NCI-H1694 (cell line): ENCODE measurements around the gene EVC2.

Experiments
- DNase-seq: peaks from one replicate; lab custom pipeline; 2025; lab: John Stamatoyannopoulos, UW

Gene EVC2

DNA sequence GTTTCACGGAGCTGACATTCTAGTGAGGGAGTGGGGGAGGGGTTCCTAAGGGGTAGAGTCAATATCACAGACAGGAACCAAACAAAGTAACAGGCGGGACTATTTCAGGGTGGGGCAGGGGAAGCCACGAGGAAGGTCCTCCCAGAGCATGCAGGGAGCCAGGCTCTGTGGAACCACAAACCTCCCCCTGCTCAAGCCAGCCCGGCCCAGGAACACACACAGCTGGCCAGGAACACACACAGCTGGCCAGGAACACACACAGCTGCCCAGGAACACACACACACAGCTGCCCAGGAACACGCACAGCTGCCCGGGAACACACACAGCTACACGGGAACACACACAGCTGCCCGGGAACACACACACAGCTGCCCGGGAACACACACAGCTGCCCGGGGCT lies 24.8 kb downstream of the EVC2 start:
- DNase-seq = no peak

DNA sequence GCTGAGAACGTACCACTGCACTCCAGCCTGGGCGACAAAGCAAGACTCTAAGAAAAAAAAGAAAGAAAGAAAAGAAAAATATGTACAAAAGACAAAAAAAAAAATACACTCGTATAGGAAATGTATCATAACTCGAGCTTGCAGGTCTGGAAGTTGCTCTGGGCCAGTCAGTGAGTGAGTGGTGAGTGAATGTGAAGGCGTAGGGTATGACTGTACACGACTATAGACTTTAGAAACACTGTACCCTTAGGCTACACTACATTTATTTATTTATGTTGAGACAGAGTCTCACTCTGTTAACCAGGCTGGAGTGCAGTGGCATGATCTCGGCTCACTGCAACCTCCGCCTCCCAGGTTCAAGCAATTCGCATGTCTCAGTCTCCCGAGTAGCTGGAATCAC lies 29.4 kb downstream of the EVC2 start:
- no peak for DNase-seq

DNA sequence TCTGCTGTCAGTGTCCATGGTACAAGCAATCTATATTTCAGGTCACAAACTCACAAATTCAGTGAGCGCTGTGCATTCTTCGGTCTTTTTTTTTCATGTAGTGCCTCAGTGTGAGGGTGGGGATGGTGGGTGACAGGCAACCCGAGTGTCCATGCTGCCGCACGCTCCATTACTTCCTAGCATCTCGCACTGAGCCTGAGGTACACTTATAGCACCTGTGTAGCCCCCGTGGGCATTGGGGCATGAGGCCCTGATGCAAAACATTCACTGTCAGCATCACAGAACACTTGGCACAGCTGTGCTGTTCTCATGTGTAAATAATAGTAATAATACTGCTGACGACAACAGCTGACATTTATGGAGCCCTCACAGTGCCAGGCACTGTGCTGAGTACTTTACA lies 31.6 kb downstream of the EVC2 start:
- DNase-seq = no peak

- no peak for DNase-seq
Observed at GRCh38 chr4:5666741-5667140, 41.6 kb downstream of the EVC2 start.

GRCh38 chr4:5664778-5665177 lies 43.6 kb downstream of the EVC2 start:
- DNase-seq = no peak

DNA sequence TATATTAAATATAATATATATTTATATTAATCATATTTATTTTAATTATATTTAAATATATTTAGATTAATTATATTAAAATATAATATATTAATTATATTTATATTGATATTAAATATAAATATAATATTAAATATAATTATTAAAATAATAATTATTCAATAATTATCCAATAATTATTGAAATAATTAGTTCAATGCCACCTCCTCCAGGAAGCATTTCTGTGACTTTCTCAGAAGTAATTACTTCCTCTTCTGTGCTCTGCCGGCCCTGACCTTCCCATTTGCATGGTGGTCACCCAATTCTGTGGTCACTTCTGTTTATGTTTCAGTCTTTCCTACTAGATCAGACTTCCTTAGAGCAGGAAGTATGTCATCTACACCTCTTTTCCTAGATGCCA lies 45.8 kb downstream of the EVC2 start:
- no peak for DNase-seq

- DNase-seq = no peak
Observed at GRCh38 chr4:5661237-5661636, 47.1 kb downstream of the EVC2 start.

DNA sequence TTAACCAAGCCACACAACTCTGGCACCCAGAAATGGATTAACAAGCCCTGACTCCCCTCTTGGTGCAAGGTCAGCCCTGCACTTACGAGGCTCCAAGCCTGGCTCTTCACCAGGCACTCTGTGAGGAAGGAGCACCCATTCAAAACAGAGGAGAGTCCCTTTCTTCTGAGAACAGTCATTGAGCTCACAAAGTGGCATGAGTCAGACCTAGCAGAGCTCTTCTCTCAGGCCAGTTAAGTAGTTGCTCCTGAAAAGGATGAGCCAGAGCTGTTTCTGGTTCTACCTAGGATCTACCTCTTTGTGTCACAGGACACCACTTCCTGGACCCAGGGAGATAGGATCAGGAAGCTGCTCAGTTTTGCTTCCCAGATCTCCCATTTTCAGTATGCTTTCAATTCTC lies 48.2 kb downstream of the EVC2 start:
- no peak for DNase-seq

DNA sequence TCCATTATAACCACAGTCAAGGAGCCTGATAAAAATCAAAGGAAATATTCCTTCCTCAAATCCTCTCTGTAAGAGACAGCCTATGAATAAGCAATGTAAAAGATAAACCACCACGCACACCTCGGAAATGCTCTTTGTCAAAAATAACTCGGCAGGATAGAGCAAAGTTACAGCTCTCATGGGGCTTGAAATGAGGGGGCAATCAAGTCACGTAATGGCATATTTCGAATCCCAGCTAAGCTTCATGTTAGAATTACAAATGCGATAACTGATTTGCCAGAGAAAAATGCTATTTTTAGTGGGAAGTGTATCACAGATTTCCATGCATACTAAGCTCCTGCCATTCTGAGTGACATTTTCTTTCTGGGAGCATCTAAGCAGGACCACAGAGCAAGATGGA lies 49.4 kb downstream of the EVC2 start:
- DNase-seq = no peak

DNA sequence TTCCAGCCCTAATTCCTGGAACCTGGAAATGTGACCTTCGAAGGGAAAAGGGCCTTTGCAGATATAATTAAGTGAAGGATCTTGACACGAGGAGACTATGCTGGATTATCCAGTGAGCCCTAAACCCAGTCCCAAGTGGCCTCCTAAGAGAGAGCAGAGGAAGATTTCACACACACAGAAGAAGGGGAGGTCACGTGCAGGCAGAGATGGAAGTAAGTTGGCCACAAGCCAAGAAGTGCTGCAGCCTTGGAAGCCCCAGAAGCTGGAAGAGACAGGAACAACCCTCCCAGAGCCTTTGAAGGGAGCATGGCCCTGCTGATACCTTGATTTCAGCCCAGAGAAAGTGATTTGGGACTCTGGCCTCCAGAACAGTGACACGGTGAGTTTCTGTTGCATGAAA lies 51.9 kb downstream of the EVC2 start:
- DNase-seq = no peak

GRCh38 chr4:5654791-5655190 lies 53.6 kb downstream of the EVC2 start:
- no peak for DNase-seq

GRCh38 chr4:5651089-5651488 lies 57.3 kb downstream of the EVC2 start:
- no peak for DNase-seq

DNA sequence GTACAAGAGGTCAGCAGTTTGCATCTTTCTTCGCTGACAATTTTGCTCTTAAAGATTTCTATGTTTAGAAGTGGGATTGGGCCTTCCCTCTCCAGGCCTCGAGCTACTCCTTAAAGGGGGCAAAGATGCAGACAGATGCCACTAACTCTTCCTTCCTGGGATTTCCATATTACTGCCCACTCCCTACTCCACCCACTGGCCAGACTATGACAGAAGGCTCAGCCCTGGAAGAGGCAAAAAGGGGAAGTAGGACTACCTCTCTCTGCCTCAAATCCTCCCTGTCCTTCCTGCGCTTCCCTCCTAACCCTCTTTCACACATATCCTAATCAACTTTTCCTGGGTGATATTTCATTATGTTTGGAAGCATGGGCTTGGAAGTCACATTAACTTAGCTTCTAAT lies 58.3 kb downstream of the EVC2 start:
- DNase-seq = no peak

DNA sequence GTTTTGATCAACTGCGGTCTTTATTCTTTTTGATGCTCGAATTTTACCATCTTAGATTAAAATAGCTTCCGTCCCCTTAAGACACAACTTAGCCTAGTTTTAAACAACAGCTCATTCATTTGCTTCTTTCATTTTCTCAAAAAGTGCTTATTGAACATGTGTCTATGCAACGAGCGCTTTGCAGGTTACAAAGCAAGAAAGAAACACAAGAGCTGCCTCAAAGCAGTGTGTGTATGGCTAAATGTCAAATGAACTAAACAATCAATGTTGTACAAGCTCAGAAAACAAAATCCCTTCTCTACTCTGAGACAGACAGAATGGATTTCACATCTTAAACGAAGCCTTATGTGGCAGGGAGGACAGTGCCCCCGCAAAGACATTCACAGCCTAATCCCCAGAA lies 61.0 kb downstream of the EVC2 start:
- no peak for DNase-seq

- no peak for DNase-seq
Observed at GRCh38 chr4:5640096-5640495, 68.3 kb downstream of the EVC2 start.

DNA sequence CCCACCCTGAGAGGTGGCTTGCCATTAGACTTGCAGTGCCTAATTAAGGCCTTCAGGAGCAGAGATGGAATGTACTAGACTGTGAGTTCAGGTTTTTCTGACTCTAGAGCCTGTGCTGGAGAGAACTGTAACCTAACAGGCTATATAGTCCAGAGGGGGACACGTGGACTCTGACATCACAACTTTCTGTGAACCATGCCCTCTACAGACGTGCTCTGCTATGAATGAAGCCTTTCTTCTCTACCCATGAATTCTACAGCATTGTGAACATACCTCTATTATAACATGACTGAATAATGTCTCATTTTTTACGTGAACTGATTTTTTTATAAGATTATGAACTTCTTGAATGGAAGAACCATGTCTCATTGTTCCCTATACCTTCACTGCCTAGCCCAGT lies 68.8 kb downstream of the EVC2 start:
- no peak for DNase-seq

- DNase-seq = no peak
Observed at GRCh38 chr4:5638976-5639375, 69.4 kb downstream of the EVC2 start.

DNA sequence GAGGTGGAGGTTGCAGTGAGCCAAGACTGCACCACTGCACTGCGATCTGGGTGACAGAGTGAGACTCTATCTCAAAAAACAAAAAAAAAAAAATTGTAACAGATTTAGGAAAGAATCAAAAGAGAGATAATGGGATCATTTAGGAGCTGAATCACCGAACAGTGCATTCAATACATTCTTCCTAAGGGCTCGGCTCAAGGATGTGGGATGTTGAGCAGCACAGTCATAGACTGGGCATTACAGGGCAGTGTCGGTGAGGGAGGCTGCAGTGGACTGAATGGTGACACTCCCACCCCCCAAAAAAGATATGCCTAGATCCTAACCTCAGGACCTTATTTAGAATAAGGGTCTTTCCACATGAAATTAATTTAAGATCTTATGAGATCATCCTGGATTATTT lies 70.0 kb downstream of the EVC2 start:
- DNase-seq = no peak

DNA sequence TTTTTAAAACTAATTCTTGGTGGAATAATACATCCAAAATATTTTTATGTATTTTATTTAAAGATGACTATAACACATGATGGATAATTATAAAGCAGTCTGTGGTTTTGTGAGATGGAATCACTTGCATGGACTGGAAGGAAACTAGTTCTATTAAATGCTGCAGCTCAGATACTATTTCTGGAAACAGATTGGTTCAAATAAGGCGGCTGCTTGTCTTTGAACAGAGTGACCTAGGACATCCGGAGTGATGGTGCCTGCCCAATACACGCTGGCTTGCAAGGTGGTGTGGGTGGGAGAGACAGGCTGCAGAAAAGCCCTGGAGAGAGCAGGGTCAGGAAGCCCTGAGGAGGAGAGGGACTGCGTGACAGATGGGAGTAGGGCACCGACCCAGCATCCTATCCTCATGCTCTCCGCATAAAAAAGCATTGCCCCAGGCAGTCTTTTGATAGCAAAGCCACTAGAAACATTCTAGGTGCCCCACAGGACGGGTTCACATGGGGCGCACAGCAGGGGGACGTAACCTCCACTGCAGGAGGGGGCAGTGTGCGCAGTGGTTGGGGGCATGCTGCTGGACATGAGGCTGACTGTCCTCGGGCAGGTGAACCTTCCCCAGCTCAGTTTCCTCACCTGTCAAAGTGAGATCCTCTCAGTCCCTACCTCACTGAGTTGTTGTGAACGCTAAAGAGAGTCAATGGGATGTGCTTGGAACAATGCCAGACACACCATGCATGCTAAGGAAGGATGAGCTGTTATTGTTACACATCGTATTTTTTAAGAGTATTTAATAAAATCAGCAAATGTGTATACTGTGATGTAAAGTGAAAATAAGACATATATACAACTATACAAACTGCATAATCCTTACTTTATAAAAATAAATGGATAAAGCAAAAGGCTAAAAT lies 71.3 kb downstream of the EVC2 start:
- DNase-seq = no peak

DNA sequence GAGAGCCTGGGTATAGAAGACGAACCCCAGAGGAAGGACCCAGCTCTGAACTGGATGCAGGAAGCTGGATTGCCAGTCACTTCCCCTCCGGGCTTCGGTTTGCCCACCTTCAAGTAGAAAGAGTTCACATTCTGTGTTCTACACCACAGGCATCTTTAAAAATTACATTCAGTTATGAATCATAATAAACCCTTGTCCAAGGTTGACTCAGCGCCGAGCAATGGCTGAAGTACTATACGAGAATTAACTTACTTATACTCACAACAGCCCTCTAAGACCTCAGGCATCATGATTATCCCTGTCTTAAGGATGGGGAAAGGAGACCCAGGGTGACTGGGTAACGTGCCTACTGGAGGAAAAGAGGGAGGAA lies 72.5 kb downstream of the EVC2 start:
- DNase-seq = no peak

DNA sequence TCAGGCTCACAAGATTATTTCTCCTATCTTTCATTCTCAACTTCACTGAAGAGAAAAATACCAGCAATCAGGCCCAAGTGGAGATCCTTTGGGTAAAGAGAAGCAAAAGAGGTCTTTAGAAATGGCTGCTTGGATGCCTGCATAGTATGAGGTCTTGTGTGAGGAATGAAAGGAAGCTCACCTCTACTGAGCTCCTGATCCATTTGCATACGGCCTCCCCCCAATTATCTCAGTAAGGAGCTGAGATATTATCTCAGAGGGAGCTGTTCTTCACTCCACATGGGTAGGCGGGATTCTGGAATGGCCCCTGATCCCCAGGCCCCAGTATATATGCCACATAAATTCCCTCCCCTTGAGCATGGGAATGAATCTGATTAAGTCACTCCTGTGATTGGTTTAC lies 75.8 kb downstream of the EVC2 start:
- DNase-seq = no peak

DNA sequence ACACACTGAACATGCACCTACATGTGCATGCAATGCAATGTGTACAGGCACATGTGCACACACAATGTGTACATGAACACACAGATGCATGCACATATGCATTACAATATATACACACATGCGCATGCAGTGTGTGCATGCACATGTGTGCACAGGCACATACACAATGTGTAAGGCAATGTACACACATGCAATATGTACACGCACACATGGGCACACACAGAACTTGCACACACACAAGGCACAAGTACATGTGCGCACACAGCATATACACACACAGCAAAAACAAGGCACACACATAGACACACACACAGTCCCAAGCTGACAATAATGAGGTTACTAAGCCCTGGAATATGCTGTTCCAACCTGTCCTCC lies 76.3 kb downstream of the EVC2 start:
- DNase-seq = no peak

DNA sequence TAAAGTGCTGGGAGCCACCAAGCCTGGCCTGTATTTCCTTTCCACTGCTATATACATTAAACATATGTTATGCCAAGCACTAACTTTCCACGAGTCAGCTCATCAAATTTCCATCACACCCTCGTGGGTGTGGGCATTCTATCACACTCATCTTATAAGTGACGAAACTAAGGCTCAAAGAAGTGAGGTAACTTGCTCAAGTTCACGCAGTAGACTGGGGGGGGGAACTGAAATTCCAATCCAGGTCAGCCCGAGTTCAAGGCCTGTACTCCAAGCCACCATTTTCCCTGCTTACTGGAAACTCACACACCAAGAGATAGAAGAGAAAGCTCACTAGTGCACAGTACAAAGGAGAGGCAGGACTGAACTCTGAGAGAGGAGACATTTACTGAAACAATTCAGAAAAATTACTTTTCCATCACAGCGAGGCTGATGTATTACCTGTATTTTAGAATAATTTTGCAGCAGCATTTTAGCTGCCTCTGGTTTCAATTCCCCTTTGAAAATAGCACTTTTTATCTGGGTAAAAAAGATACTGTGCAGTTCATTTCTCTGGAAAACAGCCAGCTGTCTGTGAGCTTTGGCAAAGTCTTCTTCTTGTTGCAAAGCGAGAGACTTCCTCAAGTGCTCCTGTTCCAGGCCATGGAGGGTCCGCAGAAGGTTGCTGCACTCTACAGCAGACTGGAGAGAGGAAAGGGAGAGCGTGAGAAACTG lies 76.8 kb downstream of the EVC2 start:
- no peak for DNase-seq

GRCh38 chr4:5630762-5631161 lies 77.6 kb downstream of the EVC2 start:
- no peak for DNase-seq
